ENCODE measurements around the gene PKHD1. TPM values are rescaled to one million over a fixed set of nuclear protein-coding genes. Genes with fewer than 3 reads are reported as not detected.
"Not testable (repeated sequence)": the region's sequence is repeated elsewhere in the genome, so short reads cannot be mapped to it uniquely, and the experiment has no call there.

Gene PKHD1
- total RNA-seq, 1 donor from 2014 or later = not detected

DNA sequence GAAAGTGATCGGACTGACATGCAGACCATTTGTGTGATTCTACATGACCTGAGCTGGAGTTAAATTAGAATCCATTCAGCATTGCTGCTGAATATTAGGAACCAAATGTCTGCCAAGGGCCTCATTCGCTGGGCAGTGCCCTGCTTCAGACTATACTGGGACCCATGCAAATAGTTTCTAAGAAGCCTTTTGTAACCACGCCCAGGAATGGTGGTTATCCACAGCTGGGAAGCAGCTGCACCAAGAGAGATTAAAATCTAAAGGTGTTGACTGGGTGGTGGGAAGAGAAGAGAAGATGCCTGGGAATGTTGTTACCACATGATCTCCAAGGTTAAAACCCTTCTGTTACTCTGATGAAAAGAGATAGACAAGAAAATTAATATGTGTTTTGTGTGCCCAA, 156.8 kb downstream of the PKHD1 start:
- TF ChIP-seq, protein P1, sequence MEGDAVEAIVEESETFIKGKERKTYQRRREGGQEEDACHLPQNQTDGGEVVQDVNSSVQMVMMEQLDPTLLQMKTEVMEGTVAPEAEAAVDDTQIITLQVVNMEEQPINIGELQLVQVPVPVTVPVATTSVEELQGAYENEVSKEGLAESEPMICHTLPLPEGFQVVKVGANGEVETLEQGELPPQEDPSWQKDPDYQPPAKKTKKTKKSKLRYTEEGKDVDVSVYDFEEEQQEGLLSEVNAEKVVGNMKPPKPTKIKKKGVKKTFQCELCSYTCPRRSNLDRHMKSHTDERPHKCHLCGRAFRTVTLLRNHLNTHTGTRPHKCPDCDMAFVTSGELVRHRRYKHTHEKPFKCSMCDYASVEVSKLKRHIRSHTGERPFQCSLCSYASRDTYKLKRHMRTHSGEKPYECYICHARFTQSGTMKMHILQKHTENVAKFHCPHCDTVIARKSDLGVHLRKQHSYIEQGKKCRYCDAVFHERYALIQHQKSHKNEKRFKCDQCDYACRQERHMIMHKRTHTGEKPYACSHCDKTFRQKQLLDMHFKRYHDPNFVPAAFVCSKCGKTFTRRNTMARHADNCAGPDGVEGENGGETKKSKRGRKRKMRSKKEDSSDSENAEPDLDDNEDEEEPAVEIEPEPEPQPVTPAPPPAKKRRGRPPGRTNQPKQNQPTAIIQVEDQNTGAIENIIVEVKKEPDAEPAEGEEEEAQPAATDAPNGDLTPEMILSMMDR (IDR thresholded peaks at IDR 0.05) = no peak
- no peaks in the 10 kb centered on the region for H3K9me3 ChIP-seq
- H3K4me1 ChIP-seq = no peaks in the 10 kb centered on the region
- intact Hi-C loops (cut with DNase I) = no loop called here
- DNase-seq (ENCODE audit: low spot score in 2 of 2) = no peak
- no peaks in the 10 kb centered on the region for H3K27me3 ChIP-seq
- no peak overlapping the region for H3K27ac ChIP-seq
- H3K36me3 ChIP-seq = no peaks in the 10 kb centered on the region
- H3K4me3 ChIP-seq = no peak overlapping the region

DNA sequence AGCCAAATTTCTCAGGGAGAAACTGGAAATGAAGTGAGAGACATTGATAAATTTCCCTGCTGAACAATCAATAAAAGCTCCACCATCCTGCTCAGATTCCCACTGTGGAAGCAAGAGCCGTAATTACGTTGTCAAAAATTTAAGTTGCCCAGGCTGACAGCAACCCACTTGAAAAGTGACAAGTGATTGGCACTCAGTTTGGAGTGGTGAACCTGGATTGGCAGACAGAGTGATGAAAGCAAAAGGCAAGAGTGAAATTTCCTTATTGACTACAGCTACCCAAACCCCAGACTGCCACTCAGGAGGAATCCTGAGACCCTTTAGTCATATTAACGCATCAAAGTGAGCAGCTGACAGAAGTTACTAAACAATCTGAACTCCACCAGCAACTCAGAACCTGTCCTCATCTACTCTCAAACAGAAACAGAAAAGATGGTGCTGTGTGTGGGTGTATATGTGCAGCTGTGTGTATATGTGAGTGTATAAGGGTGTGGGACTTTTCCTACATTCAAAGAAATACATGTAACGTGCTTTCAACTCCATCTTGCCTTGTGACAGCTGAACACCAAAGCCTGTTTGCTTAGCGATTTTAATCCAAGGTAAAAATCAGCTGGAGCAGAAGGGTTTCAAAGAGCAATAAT, 157.4 kb downstream of the PKHD1 start:
- no peaks in the 10 kb centered on the region for H3K36me3 ChIP-seq
- intact Hi-C loops (cut with DNase I) = no loop called here
- no peak overlapping the region for H3K27ac ChIP-seq
- H3K27me3 ChIP-seq = no peaks in the 10 kb centered on the region
- no peaks in the 10 kb centered on the region for H3K9me3 ChIP-seq
- TF ChIP-seq, protein P1 (IDR thresholded peaks at IDR 0.05) = no peak
- no peaks in the 10 kb centered on the region for H3K4me1 ChIP-seq
- no peak for DNase-seq (ENCODE audit: low spot score in 2 of 2)
- no peak overlapping the region for H3K4me3 ChIP-seq

DNA sequence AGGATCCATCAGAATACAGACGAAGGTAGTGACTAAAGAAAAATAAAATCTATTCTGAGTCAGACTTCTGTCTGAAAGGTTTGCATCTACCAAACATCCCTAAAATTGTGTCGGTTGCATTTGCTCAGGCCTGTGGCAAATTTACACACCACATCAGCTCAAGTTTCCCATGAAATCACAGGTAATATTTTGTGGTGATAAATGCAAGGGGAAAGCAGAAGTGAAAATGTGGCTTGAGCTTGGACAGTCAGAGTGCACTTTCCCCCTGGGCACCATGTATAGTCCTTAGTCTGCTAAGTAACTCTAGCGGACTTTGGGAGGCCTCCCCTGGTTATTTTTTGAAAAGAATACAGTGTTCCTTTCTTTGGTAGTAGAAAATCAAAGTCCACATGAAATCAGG, 159.1 kb downstream of the PKHD1 start:
- Histone ChIP-seq H3K4me1 (no peaks in the 10 kb centered on the region), H3K4me3 (no peak overlapping the region), H3K27ac (no peak overlapping the region), H3K9me3 (no peaks in the 10 kb centered on the region), H3K27me3 (no peaks in the 10 kb centered on the region), H3K36me3 (no peaks in the 10 kb centered on the region)
- DNase-seq (ENCODE audit: low spot score in 2 of 2) = no peak
- TF ChIP-seq, protein P1 (IDR thresholded peaks at IDR 0.05) = no peak
- intact Hi-C loops (cut with DNase I) = no loop called here

DNA sequence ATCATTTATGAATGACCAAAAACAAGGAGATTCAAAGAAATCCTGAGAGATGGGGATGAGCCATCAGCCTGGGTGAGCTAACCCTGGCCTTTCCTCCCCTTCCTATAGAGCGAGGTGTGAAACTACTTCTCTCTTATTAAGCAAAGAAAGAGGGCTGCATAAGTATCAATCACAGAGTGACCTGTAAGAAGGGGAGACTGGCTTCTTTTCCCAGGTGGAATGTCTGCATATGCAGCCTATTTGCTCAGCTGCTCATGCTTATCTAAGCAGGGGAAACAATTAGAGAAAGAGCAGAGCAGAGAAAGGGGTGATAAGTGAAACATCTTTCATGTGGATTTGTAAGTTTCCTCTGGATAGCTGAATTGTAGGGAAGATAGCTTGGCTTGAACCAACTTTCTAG, 160.0 kb downstream of the PKHD1 start:
- Histone ChIP-seq H3K27me3 (no peaks in the 10 kb centered on the region), H3K36me3 (no peaks in the 10 kb centered on the region), H3K4me3 (no peak overlapping the region), H3K9me3 (no peaks in the 10 kb centered on the region), H3K4me1 (no peaks in the 10 kb centered on the region), H3K27ac (no peak overlapping the region)
- TF ChIP-seq, protein P1 (IDR thresholded peaks at IDR 0.05) = no peak
- intact Hi-C loops (cut with DNase I) = no loop called here
- no peak for DNase-seq (ENCODE audit: low spot score in 2 of 2)

DNA sequence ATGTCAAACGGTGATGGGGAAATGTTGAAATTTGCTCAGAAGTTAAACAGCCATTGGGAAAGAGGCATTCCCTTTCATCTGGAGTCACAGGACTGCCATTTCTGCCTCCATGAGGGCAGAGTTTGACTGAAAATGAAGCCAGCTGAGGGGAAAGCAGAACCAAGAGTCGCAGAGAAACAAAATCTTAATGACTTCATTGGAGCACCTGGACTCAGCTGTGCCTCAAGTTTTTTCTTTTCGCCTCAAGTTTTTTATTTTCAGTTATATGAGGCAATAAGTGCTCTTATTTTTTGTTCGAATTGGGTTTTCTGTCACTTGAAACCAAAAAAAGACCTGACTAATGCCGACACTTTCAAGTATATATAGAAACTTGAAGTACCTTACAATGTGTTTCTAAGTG, 161.3 kb downstream of the PKHD1 start:
- Histone ChIP-seq H3K36me3 (no peaks in the 10 kb centered on the region), H3K27ac (no peak overlapping the region), H3K9me3 (no peaks in the 10 kb centered on the region), H3K27me3 (no peaks in the 10 kb centered on the region), H3K4me1 (no peaks in the 10 kb centered on the region), H3K4me3 (no peak overlapping the region)
- intact Hi-C loops (cut with DNase I) = no loop called here
- DNase-seq (ENCODE audit: low spot score in 2 of 2) = no peak
- TF ChIP-seq, protein P1 (IDR thresholded peaks at IDR 0.05) = no peak

DNA sequence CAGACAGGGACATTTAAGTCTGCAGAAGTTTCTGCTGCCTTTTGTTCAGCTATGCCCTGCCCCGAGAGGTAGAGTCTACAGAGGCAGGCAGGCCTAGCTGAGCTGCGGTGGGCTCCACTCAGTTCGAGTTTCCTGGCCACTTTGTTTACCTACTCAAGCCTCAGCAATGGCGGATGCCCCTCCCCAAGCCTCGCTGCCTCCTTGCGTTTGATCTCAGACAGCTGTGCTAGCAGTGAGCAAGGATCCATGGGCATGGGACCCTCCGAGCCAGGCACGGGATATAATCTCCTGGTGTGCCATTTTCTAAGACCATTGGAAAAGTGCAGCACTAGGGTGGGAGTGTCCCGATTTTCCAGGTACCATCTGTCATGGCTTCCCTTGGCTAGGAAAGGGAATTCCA, 164.9 kb downstream of the PKHD1 start:
- H3K27me3 ChIP-seq; H3K27ac ChIP-seq; intact Hi-C loops (cut with DNase I); H3K36me3 ChIP-seq; H3K9me3 ChIP-seq; H3K4me1 ChIP-seq; DNase-seq (ENCODE audit: low spot score in 2 of 2); H3K4me3 ChIP-seq: not testable (repeated sequence)

DNA sequence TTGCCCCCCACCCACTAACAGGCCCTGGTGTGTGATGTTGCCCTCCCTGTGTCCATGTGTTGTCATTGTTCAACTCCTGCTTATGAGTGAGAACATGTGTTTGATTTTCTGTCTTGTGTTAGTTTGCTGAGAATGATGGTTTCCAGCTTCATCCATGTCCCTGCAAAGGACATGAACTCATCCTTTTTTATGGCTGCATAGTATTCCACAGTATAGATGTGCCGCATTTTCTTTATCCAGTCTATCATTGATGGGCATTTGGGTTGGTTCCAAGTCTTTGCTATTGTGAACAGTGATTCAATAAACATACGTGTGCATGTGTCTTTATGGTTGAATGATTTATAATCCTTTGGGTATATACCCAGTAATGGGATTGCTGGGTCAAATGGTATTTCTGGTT, 169.1 kb downstream of the PKHD1 start:
- intact Hi-C loops (cut with DNase I); H3K27me3 ChIP-seq; H3K4me3 ChIP-seq; H3K9me3 ChIP-seq; H3K4me1 ChIP-seq; H3K36me3 ChIP-seq; DNase-seq (ENCODE audit: low spot score in 2 of 2); H3K27ac ChIP-seq: not testable (repeated sequence)
